HEK293 (cell line): Measurements from ENCODE around the gene BMP5.

Source experiments
- CTCF ChIA-PET: fragments of 350-600 bp; formaldehyde crosslinking; extraction: SDS; loops from one replicate; lab custom pipeline; 2021; ENCODE audit warnings: antibody characterized with exemption; lab: Yijun Ruan, JAX
- POLR2A ChIA-PET: fragments of 300-600 bp; formaldehyde crosslinking; extraction: SDS; loops from one replicate; lab custom pipeline; 2020; ENCODE audit warnings: antibody characterized with exemption, inconsistent platforms; lab: Yijun Ruan, JAX
- H3K27ac ChIP-seq: fragments of 200-500 bp; sonication (Bioruptor generic); 2 replicates; pipeline ENCODE4 v1.5.1; 2014; ENCODE audit warnings: low read depth, low read length, control low read depth, inconsistent platforms; ENCODE audit errors: extremely low read depth
- H3K36me3 ChIP-seq, 2 experiments: fragments of 200-500 bp in 1 of 2; sonication (Bioruptor generic) in 1 of 2; 1 replicate in 1 of 2; 2 replicates in 1 of 2; pipeline ENCODE4 v1.5.1; 2014 to 2017; ENCODE audit warnings: inconsistent platforms in 2 of 2, low read length in 2 of 2; ENCODE audit not compliant: control insufficient read depth in 2 of 2, insufficient read depth in 1 of 2
- H3K4me1 ChIP-seq: fragments of 200-500 bp; sonication (Bioruptor generic); 2 replicates; pipeline ENCODE4 v1.5.1; 2014; ENCODE audit warnings: mild to moderate bottlenecking, low read length, inconsistent platforms; ENCODE audit not compliant: control insufficient read depth, insufficient read depth
- H3K4me3 ChIP-seq: 2 replicates; pipeline ENCODE4 v1.5.1; 2011; ENCODE audit warnings: low read depth, mild to moderate bottlenecking, control low read depth, low read length, moderate library complexity
- H3K9me3 ChIP-seq: fragments of 200-500 bp; sonication (Bioruptor generic); 2 replicates; pipeline ENCODE4 v1.5.1; 2014; ENCODE audit warnings: low read depth, low read length, inconsistent platforms; ENCODE audit not compliant: control insufficient read depth, insufficient read depth
- BCL11A ChIP-seq: fragments of 450-650 bp; formaldehyde crosslinking; IDR thresholded peaks from 2 replicates; pipeline ENCODE4 v1.5.1; 2016; ENCODE audit warnings: low read depth, missing biosample characterization, missing genetic modification characterization
- BCL6B ChIP-seq: fragments of 450-650 bp; formaldehyde crosslinking; IDR thresholded peaks from 2 replicates; pipeline ENCODE4 v1.5.1; 2017; ENCODE audit warnings: missing biosample characterization, missing genetic modification characterization
- EGR2 ChIP-seq: fragments of 450-650 bp; formaldehyde crosslinking; IDR thresholded peaks from 2 replicates; pipeline ENCODE4 v1.5.1; 2016; ENCODE audit warnings: low read depth, missing biosample characterization, missing genetic modification characterization
- GLI2 ChIP-seq: fragments of 450-650 bp; formaldehyde crosslinking; IDR thresholded peaks from 2 replicates; pipeline ENCODE4; 2017; ENCODE audit warnings: missing biosample characterization, missing genetic modification characterization, low read depth, borderline replicate concordance
- OSR2 ChIP-seq: fragments of 450-650 bp; formaldehyde crosslinking; IDR thresholded peaks from 2 replicates; pipeline ENCODE4 v1.5.1; 2016; ENCODE audit warnings: missing biosample characterization, missing genetic modification characterization
- TCF7L2 ChIP-seq: IDR thresholded peaks from 2 replicates; pipeline ENCODE4 v1.6.1; 2011; ENCODE audit warnings: low read depth, mild to moderate bottlenecking, inconsistent platforms, low read length, moderate library complexity, borderline replicate concordance
- ZBTB6 ChIP-seq: fragments of 450-650 bp; formaldehyde crosslinking; IDR thresholded peaks from 2 replicates; pipeline ENCODE4 v1.5.1; 2017; ENCODE audit warnings: missing biosample characterization, missing genetic modification characterization
- ZFHX2 ChIP-seq: fragments of 450-650 bp; formaldehyde crosslinking; conservative IDR thresholded peaks from 2 replicates; pipeline ENCODE4 v1.5.1; 2016; ENCODE audit warnings: missing biosample characterization, missing genetic modification characterization
- ZNF114 ChIP-seq: fragments of 450-650 bp; formaldehyde crosslinking; IDR thresholded peaks from 2 replicates; pipeline ENCODE4 v1.5.0; 2017; ENCODE audit warnings: missing biosample characterization, missing genetic modification characterization
- ZNF157 ChIP-seq: fragments of 450-650 bp; formaldehyde crosslinking; IDR thresholded peaks from 2 replicates; pipeline ENCODE4 v1.5.1; 2016; ENCODE audit warnings: missing biosample characterization, missing genetic modification characterization
- ZNF274 ChIP-seq, 2 experiments: fragments of 200-500 bp in 1 of 2; fragments of 450-650 bp in 1 of 2; sonication (Bioruptor generic) in 1 of 2; formaldehyde crosslinking in 1 of 2; IDR thresholded peaks; 2 replicates each; pipeline versions ENCODE4 v1.5.1 to v1.6.1; 2014 to 2016; ENCODE audit warnings: borderline replicate concordance in 1 of 2, inconsistent platforms in 1 of 2, low read length in 1 of 2, missing biosample characterization in 1 of 2, missing genetic modification characterization in 1 of 2
- ZNF280D ChIP-seq: fragments of 450-650 bp; formaldehyde crosslinking; IDR thresholded peaks from 2 replicates; pipeline ENCODE4 v1.5.1; 2016; ENCODE audit warnings: missing biosample characterization, missing genetic modification characterization
- ZNF521 ChIP-seq: fragments of 450-650 bp; formaldehyde crosslinking; IDR thresholded peaks from 2 replicates; pipeline ENCODE4 v1.5.1; 2017; ENCODE audit warnings: missing biosample characterization, mild to moderate bottlenecking, missing genetic modification characterization
- ZNF529 ChIP-seq: fragments of 450-650 bp; formaldehyde crosslinking; IDR thresholded peaks from 2 replicates; pipeline ENCODE4 v1.5.1; 2017; ENCODE audit warnings: missing genetic modification characterization, missing biosample characterization; ENCODE audit not compliant: insufficient replicate concordance
- ZNF610 ChIP-seq: fragments of 450-650 bp; formaldehyde crosslinking; IDR thresholded peaks from 2 replicates; pipeline ENCODE4 v1.5.1; 2016; ENCODE audit warnings: missing biosample characterization, missing genetic modification characterization, borderline replicate concordance
- ZNF645 ChIP-seq: fragments of 450-650 bp; formaldehyde crosslinking; IDR thresholded peaks from 2 replicates; pipeline ENCODE4; 2016; ENCODE audit warnings: missing biosample characterization, missing genetic modification characterization
- ZNF747 ChIP-seq: fragments of 450-650 bp; formaldehyde crosslinking; IDR thresholded peaks from 2 replicates; pipeline ENCODE4 v1.5.1; 2016; ENCODE audit warnings: missing biosample characterization, missing genetic modification characterization
- ZNF777 ChIP-seq: fragments of 450-650 bp; formaldehyde crosslinking; IDR thresholded peaks from 2 replicates; pipeline ENCODE4 v1.5.1; 2017; ENCODE audit warnings: missing biosample characterization, missing genetic modification characterization, borderline replicate concordance

Gene BMP5

GRCh38 chr6:55833284-55833683 is 42.1 kb downstream of the BMP5 start (continued):
- TF ChIP-seq ZNF645 (tag by site-specific recombination) (no peak), BCL11A (no peak)

GRCh38 chr6:55827818-55828522 is 47.4 kb downstream of the BMP5 start:
- peak; percentile 14; the same call in 1 of the 2 replicates for TF ChIP-seq OSR2 (tag by site-specific recombination)
- peak; percentile 60; the same call in 1 of the 2 replicates for TF ChIP-seq TCF7L2
- TF ChIP-seq ZBTB6 (tag by site-specific recombination), result no peak
- Histone ChIP-seq H3K36me3 (no peaks in the 10 kb centered on the region), H3K4me3 (no peak overlapping the region), H3K9me3 (no peaks in the 10 kb centered on the region), H3K27ac (no peak overlapping the region; the same call in 1 of the 2 replicates), H3K4me1 (peaks cover 22% of the 10 kb centered on the region; the same call in 1 of the 2 replicates)
- ChIA-PET CTCF (interaction anchor here (0.6 to 1.4 kb wide), 4 partner anchors 14 to 465 kb away, joined by 3 to 6 read pairs (median 3); no protein-coding TSS in a partner anchor), POLR2A (no interaction called here)

- Histone ChIP-seq H3K9me3 (no peaks in the 10 kb centered on the region), H3K27ac (no peak overlapping the region), H3K4me1 (peaks cover 22% of the 10 kb centered on the region; the same call in 1 of the 2 replicates), H3K36me3 (no peaks in the 10 kb centered on the region), H3K4me3 (no peak overlapping the region)
- TF ChIP-seq ZNF529 (tag by site-specific recombination) (no peak), ZNF157 (tag by site-specific recombination) (no peak), EGR2 (no peak), ZNF114 (tag by site-specific recombination) (no peak), ZNF610 (tag by site-specific recombination) (no peak), ZNF280D (tag by site-specific recombination) (no peak), BCL6B (tag by site-specific recombination) (no peak), ZFHX2 (tag by site-specific recombination) (no peak), BCL11A (no peak), ZNF274 (IDR thresholded peaks at IDR 0.05; ENCODE audit: low read length) (no peak), ZNF274 (tag by site-specific recombination; IDR thresholded peaks at IDR 0.05; ENCODE audit: borderline replicate concordance) (no peak), GLI2 (tag by site-specific recombination) (no peak), ZNF521 (no peak), ZNF747 (tag by site-specific recombination) (no peak), ZNF777 (tag by site-specific recombination) (no peak)
- CTCF ChIA-PET, result interaction anchor here (1.2 kb wide), 1 partner anchor 466 kb away, joined by 3 read pairs; no protein-coding TSS in a partner anchor
- POLR2A ChIA-PET, result no interaction called here
These were observed 48.4 kb downstream of the BMP5 start for GRCh38 chr6:55826941-55827340.
